CD4-positive, alpha-beta T cell treated with Interferon gamma for 1 hour (primary cell): ENCODE measurements around the gene GKN1.

Source experiments
- DNase-seq: peaks from one replicate; pipeline ENCODE4 v3.0.0-alpha.2; 2020

GKN1 gene

DNA sequence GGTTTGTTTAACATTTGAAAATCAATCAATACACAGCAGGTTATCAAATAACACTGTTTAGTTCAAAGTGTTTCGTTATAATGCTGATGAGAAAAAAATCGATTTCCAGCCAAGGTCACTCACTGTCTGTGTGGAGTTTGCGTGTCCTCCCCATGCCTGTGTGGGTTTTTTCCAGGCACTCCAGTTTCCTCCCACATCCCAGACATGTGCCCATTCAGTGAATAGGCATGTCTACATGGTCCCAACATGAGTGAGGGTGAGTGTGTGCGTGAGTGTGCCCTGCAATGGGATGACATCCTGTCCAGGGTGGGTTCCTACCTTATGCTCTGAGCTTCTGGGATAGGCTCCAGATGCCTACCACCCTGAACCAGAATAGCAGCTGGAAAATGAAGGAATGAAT, 13.1 kb upstream of the GKN1 start:
- DNase-seq: no peak

- no peak for DNase-seq
These were observed 10.2 kb upstream of the GKN1 start for GRCh38 chr2:68964282-68964681.

GRCh38 chr2:68968221-68968620, 6.2 kb upstream of the GKN1 start:
- no peak for DNase-seq

GRCh38 chr2:68969736-68970490, 4.5 kb upstream of the GKN1 start:
- no peak for DNase-seq

DNA sequence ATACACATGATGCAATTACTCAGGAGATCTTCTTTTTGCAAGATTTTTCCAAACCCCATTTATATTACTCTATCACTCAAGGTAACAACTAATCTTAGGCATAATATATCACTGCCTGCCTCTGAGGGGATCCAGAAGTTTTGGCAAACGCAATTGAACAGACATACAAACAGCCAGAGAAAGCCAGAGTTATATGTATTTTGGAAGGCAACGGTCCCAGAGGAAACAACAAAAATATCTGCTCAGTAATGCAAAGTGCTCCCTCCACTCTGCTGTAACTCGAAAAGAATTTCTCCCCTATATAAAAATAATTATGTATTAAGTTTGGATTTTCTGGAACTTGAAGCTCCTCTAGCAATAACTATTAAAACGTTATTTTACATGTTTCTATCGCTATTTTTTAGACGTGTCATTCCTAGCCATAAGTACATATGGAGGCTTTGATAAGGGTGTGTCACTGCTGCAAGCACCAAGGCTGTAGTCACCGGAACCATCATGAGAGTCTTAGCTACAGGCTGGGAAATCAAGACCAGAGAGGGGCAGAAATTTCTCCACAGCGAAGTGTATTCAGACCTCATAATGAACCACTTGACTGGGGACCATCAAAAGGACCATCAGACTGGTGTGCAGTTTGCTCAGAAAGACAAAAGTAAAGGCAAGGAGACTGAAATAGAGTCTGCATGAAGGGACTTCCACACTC, 3.7 kb upstream of the GKN1 start:
- no peak for DNase-seq

DNA sequence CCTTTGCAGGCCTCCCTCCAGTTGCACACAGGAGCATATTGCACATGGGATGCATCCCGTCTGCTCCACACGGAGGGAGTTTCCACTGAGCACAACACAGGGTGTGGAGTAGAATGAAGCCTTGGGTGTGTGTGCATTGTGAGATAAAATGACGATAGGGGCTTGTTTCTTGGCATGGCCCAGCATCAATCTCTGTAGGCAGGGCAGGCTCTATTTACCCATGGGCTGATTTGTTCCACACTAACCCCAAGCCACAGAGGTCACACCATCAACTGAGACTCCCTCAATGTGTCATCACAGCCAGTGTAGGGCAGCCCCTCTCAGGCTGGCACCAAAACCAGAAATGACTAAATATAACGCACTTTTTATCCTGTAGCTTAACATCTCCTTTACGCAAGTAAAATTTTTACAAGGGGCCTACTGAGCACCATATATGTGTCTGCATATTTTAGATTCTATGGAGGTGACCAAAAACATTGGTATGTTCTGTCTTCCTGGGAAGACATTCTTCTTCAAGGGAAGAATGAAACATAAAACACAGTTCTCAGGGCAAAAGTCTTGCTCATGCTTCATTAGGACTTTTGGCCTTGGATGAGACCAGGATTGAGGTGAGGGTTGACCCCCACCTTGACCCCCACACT, 2.7 kb upstream of the GKN1 start:
- no peak for DNase-seq

GRCh38 chr2:68974946-68975665, 670 bp downstream of the GKN1 start:
- no peak for DNase-seq

DNA sequence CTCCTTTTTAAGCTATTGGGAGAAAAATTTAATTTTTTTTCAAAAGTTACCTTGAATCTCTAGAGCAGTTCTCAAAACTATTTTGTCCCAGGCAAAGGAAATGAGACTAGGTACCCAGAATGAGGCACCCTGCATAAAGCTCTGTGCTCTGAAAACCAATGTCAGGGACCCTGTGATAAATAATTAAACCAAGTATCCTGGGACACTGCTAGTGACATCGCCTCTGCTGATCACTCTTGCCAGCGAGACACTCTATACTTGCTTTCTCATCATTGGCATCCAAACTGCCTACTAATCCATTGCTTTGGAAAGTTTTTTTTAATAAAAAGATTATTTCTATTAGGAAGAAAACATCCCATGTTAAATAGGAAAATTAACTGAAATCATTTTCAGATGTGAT, 1.4 kb downstream of the GKN1 start:
- DNase-seq: no peak

DNA sequence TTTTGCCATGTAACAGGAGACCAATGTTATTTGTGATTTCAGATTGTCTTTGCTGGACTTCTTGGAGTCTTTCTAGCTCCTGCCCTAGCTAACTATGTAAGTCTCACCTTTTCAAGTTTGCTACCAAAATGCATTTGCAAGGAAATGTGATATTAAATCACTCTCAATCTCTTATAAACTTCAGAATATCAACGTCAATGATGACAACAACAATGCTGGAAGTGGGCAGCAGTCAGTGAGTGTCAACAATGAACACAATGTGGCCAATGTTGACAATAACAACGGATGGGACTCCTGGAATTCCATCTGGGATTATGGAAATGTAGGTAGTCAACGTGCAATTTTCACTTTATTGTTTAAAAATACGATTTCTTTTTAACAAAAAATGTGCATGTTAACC, 3.0 kb downstream of the GKN1 start:
- no peak for DNase-seq

DNA sequence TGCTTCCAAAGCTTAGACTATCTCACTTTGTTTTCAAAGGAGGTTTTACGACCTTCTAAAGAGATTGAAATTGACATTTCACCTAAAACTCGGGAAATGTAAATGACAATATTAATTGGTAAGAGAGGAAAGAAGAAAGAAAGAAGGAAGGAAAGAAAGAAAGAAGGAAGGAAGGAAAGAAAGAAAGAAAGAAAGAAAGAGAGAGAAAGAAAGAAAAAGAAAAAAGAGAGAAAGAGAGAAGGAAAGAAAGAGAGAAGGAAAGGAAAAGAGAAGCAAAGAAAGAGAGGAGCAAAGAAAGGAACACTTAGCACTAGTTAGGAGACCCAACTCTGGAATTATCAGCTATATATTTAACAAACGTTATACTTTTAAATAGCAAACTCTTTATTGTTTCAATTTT, 3.7 kb downstream of the GKN1 start:
- DNase-seq: no peak

DNA sequence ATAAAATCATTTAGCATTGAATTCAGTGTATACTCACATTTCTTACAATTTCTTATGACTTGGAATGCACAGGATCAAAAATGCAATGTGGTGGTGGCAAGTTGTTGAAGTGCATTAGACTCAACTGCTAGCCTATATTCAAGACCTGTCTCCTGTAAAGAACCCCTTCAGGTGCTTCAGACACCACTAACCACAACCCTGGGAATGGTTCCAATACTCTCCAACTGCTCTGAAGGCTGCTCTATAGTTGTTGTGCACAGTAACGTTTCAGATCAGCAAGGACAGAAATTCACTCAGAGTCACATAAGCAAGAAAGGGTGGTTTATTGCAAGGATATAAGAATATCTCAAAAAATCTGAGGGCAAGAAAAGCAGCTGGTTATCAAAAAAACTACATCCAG, 6.5 kb downstream of the GKN1 start:
- DNase-seq: no peak

DNA sequence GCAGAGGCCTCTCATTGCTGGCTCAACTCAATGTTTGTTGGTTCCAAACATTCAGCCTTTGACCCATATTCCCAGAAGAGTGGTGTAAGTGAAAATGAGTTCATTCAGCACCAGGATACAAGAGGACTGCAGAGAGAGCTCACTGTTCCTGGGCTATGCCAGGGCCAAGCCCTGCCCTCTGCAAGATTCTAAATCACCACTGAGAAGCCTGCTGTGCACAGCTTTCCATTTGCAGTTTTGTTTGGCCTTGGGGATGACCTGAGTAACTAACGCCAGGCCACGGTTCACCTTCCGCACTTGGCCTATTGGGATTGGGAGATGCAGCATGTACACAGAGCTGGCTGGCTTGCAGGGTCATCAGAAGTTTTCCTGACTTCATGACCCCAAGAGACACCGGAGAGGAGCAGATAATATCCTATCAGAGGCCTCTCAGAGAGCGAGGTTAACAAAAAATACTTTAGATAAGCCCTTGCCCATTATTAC, 12.6 kb downstream of the GKN1 start:
- no peak for DNase-seq

DNA sequence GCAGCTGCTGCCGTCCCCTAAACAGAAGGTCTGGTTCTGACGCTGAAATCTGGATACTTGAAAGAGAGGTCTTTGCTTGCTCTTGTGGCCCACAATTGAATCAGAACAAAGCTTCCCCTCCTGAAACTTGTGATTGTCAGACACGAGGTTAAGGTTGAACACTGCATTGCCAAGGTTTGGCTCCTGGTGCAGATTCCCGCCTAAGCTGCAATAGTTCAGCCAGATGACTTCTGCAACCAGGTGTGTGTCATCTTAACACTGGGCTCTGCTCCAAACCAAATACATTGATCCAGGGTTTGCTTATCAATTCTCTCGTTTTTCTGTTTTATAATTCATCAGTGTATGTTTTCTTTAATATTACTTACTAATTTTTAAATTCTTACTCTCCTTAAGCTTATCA, 14.6 kb downstream of the GKN1 start:
- DNase-seq: no peak

- DNase-seq: no peak
These were observed 17.9 kb downstream of the GKN1 start for GRCh38 chr2:68992341-68992740.

- DNase-seq: no peak
These were observed 18.5 kb downstream of the GKN1 start for GRCh38 chr2:68992933-68993332.

GRCh38 chr2:68993660-68994059, 19.2 kb downstream of the GKN1 start:
- no peak for DNase-seq

DNA sequence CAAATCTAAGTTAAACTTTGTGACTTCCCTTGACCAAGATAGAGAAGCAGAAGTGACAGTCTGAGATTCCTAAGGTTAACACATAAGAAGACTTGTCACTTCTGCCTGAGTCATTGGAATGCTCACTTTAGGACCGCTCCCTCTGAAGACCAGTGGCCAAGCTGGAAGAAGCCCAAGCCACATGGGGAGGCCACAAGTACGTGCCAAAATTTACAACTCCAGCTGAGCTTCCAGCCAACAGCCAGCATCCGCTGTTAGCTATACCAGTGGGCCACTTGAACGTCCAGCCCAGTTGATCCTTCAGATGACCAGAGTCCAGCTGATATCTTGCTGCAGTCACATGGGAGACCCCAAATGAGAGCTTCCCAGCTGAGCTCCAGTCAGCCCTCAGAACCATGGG, 20.4 kb downstream of the GKN1 start:
- no peak for DNase-seq

DNA sequence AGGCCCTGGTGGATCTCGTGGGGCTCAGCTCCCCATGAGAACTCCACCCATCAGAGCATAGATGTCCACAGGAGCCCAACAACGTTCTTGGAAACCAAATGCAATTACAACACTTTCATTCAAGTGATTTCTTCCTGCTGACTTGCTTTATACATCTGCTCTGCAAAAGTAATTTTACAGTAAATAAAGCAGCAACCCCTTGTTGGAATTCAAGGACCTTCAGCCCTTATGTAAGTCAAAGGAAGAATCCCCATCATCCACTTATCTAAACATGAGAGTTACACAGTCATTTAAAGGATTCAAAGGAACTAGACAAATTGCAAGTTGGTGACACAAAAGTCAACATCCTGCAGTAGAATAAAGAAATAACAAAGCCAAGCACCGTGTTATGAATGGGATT, 21.5 kb downstream of the GKN1 start:
- no peak for DNase-seq

DNA sequence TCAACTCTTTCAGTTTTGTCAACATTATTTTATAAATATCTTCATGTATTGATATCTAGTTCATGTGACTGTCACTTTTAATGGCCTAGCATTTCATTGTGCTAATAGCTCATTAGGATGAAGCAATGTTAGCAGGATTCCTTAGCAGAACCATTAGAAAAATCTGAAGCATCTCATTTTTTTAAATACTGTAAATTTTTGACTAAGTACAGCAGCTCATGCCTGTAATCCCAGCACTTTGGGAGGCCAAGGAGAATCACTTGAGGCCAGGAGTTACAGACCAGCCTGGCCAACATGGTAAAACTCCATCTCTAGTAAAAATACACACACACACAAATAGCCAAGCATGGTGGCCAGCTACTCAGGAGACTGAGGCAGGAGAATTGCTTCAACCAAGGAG, 23.0 kb downstream of the GKN1 start:
- no peak for DNase-seq

DNA sequence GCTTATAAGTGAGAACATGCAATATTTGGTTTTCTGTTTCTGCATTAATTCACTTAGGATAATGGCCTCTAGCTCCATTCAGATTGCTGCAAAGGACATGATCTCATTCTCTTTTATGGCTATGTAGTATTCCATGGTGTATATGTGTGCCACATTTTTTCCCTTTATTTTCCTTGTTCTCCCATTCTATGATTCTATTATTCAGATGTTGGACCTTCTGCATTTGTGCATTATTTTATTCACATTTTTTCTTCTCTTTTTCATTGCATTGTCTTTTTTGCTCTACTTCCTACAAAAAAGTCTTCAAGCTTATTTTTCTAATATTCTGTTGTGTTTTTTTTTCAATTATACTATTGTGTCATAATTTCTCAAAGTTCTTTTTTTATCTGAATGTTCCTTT, 27.4 kb downstream of the GKN1 start:
- DNase-seq: no peak

DNA sequence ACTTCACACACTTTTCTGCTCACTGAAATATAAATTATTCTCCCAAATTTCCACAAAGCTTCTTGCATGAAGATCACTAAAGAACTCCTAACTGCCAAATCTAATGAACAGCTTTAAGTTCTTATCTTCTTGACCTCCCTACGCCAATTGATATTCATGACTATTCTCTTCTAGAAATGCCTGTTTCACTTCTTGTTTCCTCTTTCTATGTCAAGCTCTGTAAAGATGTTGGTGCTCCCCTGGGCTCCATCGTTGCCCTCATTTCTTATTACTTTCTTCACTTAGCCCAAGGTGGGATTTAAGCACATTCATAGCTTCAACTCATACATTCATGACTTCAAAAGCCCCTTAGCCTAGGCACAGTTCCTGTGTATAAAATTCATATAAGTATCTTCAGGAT, 29.3 kb downstream of the GKN1 start:
- no peak for DNase-seq

- DNase-seq: no peak
These were observed 32.7 kb downstream of the GKN1 start for GRCh38 chr2:69007169-69007568.

DNA sequence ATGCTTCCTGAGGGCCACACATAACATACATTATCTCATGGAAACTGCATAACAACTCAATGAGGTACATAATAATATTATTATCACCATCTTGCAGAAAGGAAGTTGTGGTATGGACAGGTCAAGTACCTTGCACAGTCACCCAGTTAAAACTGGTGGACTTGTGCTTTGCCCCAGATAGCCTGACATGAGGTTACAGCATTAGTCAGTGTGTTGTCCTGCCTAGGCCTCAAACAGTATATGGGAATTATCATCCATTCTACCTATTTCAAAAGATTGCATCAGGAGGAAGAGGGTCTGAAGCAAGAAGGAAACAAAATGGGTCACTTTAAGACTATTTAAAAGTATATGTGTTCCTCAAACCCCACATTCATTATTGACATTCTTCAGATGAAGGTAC, 33.2 kb downstream of the GKN1 start:
- no peak for DNase-seq
